HUES6 (cell line): ENCODE data around the gene MRPL42.
"Not testable (repeated sequence)": the region's sequence is repeated elsewhere in the genome, so short reads cannot be mapped to it uniquely, and the experiment has no call there.

ENCODE experiments used
- H3K27ac ChIP-seq: 2 replicates; pipeline ENCODE4 v1.7.0; 2013; ENCODE audit warnings: low read depth, mild to moderate bottlenecking, low read length, inconsistent platforms
- H3K27me3 ChIP-seq: 2 replicates; pipeline ENCODE4 v1.6.1; 2013; ENCODE audit warnings: low read length; ENCODE audit not compliant: control insufficient read depth, insufficient read depth
- H3K36me3 ChIP-seq: 2 replicates; pipeline ENCODE4 v1.6.1; 2013; ENCODE audit warnings: low read length; ENCODE audit not compliant: control insufficient read depth, insufficient read depth
- H3K4me1 ChIP-seq: 2 replicates; pipeline ENCODE4 v1.6.1; 2013; ENCODE audit warnings: low read length; ENCODE audit not compliant: control insufficient read depth, insufficient read depth
- H3K4me3 ChIP-seq: 2 replicates; pipeline ENCODE4 v1.5.1; 2013; ENCODE audit warnings: low read depth, low read length
- H3K9ac ChIP-seq: one replicate; pipeline ENCODE4 v1.6.1; 2013; ENCODE audit warnings: mild to moderate bottlenecking, low read length
- H3K9me3 ChIP-seq: 2 replicates; pipeline ENCODE4 v1.6.1; 2013; ENCODE audit warnings: low read depth, low read length; ENCODE audit not compliant: control insufficient read depth, insufficient read depth

MRPL42 gene

GRCh38 chr12:93549174-93549573, 81.9 kb downstream of the MRPL42 start:
- Histone ChIP-seq H3K27me3 (no peaks in the 10 kb centered on the region), H3K4me1 (no peaks in the 10 kb centered on the region), H3K9me3 (no peaks in the 10 kb centered on the region), H3K36me3 (0 out of 2 replicates have a peak, but pooled peaks cover 2% of the 10 kb centered on the region), H3K27ac (no peak overlapping the region), H3K4me3 (no peak overlapping the region), H3K9ac (no peak overlapping the region)

- H3K9me3 ChIP-seq: no peaks in the 10 kb centered on the region
- H3K4me3 ChIP-seq: no peak overlapping the region
- H3K9ac ChIP-seq: no peak overlapping the region
- H3K4me1 ChIP-seq: no peaks in the 10 kb centered on the region
- H3K27me3 ChIP-seq: no peaks in the 10 kb centered on the region
- no peak overlapping the region for H3K27ac ChIP-seq
- H3K36me3 ChIP-seq: 0 out of 2 replicates have a peak, but pooled peaks cover 2% of the 10 kb centered on the region
Observed at GRCh38 chr12:93550748-93551611, 83.7 kb downstream of the MRPL42 start.

GRCh38 chr12:93552427-93552826, 85.1 kb downstream of the MRPL42 start:
- Histone ChIP-seq H3K4me3 (no peak overlapping the region), H3K27me3 (no peaks in the 10 kb centered on the region), H3K9ac (no peak overlapping the region), H3K27ac (no peak overlapping the region), H3K36me3 (0 out of 2 replicates have a peak, but pooled peaks cover 2% of the 10 kb centered on the region), H3K9me3 (no peaks in the 10 kb centered on the region), H3K4me1 (no peaks in the 10 kb centered on the region)

- not testable (repeated sequence) for H3K4me1 ChIP-seq, H3K27me3 ChIP-seq, H3K4me3 ChIP-seq, H3K9ac ChIP-seq, H3K9me3 ChIP-seq, H3K27ac ChIP-seq, H3K36me3 ChIP-seq
Observed at GRCh38 chr12:93557879-93558278, 90.6 kb downstream of the MRPL42 start.

- not testable (repeated sequence) for H3K27ac ChIP-seq, H3K9ac ChIP-seq, H3K27me3 ChIP-seq, H3K9me3 ChIP-seq, H3K36me3 ChIP-seq, H3K4me1 ChIP-seq, H3K4me3 ChIP-seq
Observed at GRCh38 chr12:93558685-93559084, 91.4 kb downstream of the MRPL42 start.

- Histone ChIP-seq H3K4me3 (no peak overlapping the region), H3K4me1 (0 out of 2 replicates have a peak, but pooled peaks cover under 1% of the 10 kb centered on the region), H3K27ac (no peak overlapping the region)
Observed at GRCh38 chr12:93563807-93564538, 96.7 kb downstream of the MRPL42 start.

GRCh38 chr12:93565760-93566159, 98.4 kb downstream of the MRPL42 start:
- Histone ChIP-seq H3K27me3 (no peaks in the 10 kb centered on the region), H3K36me3 (peaks cover 20% of the 10 kb centered on the region), H3K9me3 (no peaks in the 10 kb centered on the region), H3K4me3 (no peak overlapping the region), H3K27ac (no peak overlapping the region), H3K4me1 (0 out of 2 replicates have a peak, but pooled peaks cover 3% of the 10 kb centered on the region), H3K9ac (no peak overlapping the region)

More at GRCh38 chr12:93563807-93564538, 96.7 kb downstream of the MRPL42 start:
- H3K9me3 ChIP-seq: no peaks in the 10 kb centered on the region
- H3K9ac ChIP-seq: no peak overlapping the region
- H3K36me3 ChIP-seq: peaks cover 20% of the 10 kb centered on the region
- H3K27me3 ChIP-seq: no peaks in the 10 kb centered on the region
